Measurements from ENCODE around the gene E2F8.

Gene E2F8

GRCh38 chr11:19245351-19245750 is 4.6 kb upstream of the E2F8 start:
- TF ChIP-seq EZH2 (IDR thresholded peaks at IDR 0.05) = no peak
- H3K27ac ChIP-seq = no peak overlapping the region
- H3K36me3 ChIP-seq (ENCODE audit: insufficient read depth, low read length) = no peaks in the 10 kb centered on the region
- H3K4me3 ChIP-seq = no peak overlapping the region
- H3K9me3 ChIP-seq (ENCODE audit: low read depth, low read length) = no peaks in the 10 kb centered on the region
- H3K9ac ChIP-seq (ENCODE audit: insufficient read length) = no peak overlapping the region
- DNase-seq (ENCODE audit: low read depth, low spot score) = no peak

GRCh38 chr11:19244621-19245020 is 3.9 kb upstream of the E2F8 start:
- no peaks in the 10 kb centered on the region for H3K36me3 ChIP-seq (ENCODE audit: insufficient read depth, low read length)
- no peaks in the 10 kb centered on the region for H3K9me3 ChIP-seq (ENCODE audit: low read depth, low read length)
- no peak overlapping the region for H3K9ac ChIP-seq (ENCODE audit: insufficient read length)
- DNase-seq (ENCODE audit: low read depth, low spot score) = no peak
- TF ChIP-seq POLR2AphosphoS5 (IDR thresholded peaks at IDR 0.05; ENCODE audit: borderline replicate concordance, low read depth, low read length) = no peak
- no peak for TF ChIP-seq EZH2 (IDR thresholded peaks at IDR 0.05)
- TF ChIP-seq FOXP2 (optimal IDR thresholded peaks at IDR 0.05; ENCODE audit: control extremely low read depth, extremely low read length, insufficient read depth) = no peak
- H3K4me3 ChIP-seq = no peak overlapping the region
- H3K27ac ChIP-seq = no peak overlapping the region

- no peak overlapping the region for H3K27ac ChIP-seq
- H3K9ac ChIP-seq (ENCODE audit: insufficient read length) = no peak overlapping the region
- TF ChIP-seq EZH2 (IDR thresholded peaks at IDR 0.05) = no peak
- no peak for TF ChIP-seq POLR2AphosphoS5 (IDR thresholded peaks at IDR 0.05; ENCODE audit: borderline replicate concordance, low read depth, low read length)
- no peak for TF ChIP-seq FOXP2 (optimal IDR thresholded peaks at IDR 0.05; ENCODE audit: control extremely low read depth, extremely low read length, insufficient read depth)
- no peak overlapping the region for H3K4me3 ChIP-seq
- H3K36me3 ChIP-seq (ENCODE audit: insufficient read depth, low read length) = no peaks in the 10 kb centered on the region
- no peak for DNase-seq (ENCODE audit: low read depth, low spot score)
- H3K9me3 ChIP-seq (ENCODE audit: low read depth, low read length) = no peaks in the 10 kb centered on the region
Observed at GRCh38 chr11:19244084-19244483, 3.3 kb upstream of the E2F8 start.

- H3K27ac ChIP-seq = no peak overlapping the region
- no peaks in the 10 kb centered on the region for H3K9me3 ChIP-seq (ENCODE audit: low read depth, low read length)
- no peak overlapping the region for H3K9ac ChIP-seq (ENCODE audit: insufficient read length)
- no peaks in the 10 kb centered on the region for H3K36me3 ChIP-seq (ENCODE audit: insufficient read depth, low read length)
- TF ChIP-seq POLR2AphosphoS5 (IDR thresholded peaks at IDR 0.05; ENCODE audit: borderline replicate concordance, low read depth, low read length) = no peak
- TF ChIP-seq FOXP2 (optimal IDR thresholded peaks at IDR 0.05; ENCODE audit: control extremely low read depth, extremely low read length, insufficient read depth) = no peak
- no peak for TF ChIP-seq EZH2 (IDR thresholded peaks at IDR 0.05)
- no peak overlapping the region for H3K4me3 ChIP-seq
- no peak for DNase-seq (ENCODE audit: low read depth, low spot score)
Observed at GRCh38 chr11:19243613-19244012, 2.9 kb upstream of the E2F8 start.

GRCh38 chr11:19243143-19243542 is 2.4 kb upstream of the E2F8 start:
- H3K9me3 ChIP-seq (ENCODE audit: low read depth, low read length) = no peaks in the 10 kb centered on the region
- DNase-seq (ENCODE audit: low read depth, low spot score) = no peak
- H3K4me3 ChIP-seq = no peak overlapping the region
- H3K27ac ChIP-seq = no peak overlapping the region
- no peak overlapping the region for H3K9ac ChIP-seq (ENCODE audit: insufficient read length)
- TF ChIP-seq FOXP2 (optimal IDR thresholded peaks at IDR 0.05; ENCODE audit: control extremely low read depth, extremely low read length, insufficient read depth) = no peak
- TF ChIP-seq EZH2 (IDR thresholded peaks at IDR 0.05) = no peak
- no peak for TF ChIP-seq POLR2AphosphoS5 (IDR thresholded peaks at IDR 0.05; ENCODE audit: borderline replicate concordance, low read depth, low read length)
- H3K36me3 ChIP-seq (ENCODE audit: insufficient read depth, low read length) = peaks cover under 1% of the 10 kb centered on the region; the same call in 1 of the 2 replicates

GRCh38 chr11:19242179-19242932 is 1.6 kb upstream of the E2F8 start:
- TF ChIP-seq POLR2AphosphoS5 (IDR thresholded peaks at IDR 0.05; ENCODE audit: borderline replicate concordance, low read depth, low read length) = no peak
- TF ChIP-seq FOXP2 (optimal IDR thresholded peaks at IDR 0.05; ENCODE audit: control extremely low read depth, extremely low read length, insufficient read depth) = no peak
- TF ChIP-seq EZH2 (IDR thresholded peaks at IDR 0.05) = no peak
- Histone ChIP-seq H3K9me3 (ENCODE audit: low read depth, low read length) (no peaks in the 10 kb centered on the region), H3K9ac (ENCODE audit: insufficient read length) (no peak overlapping the region)

GRCh38 chr11:19241260-19242178 is 774 bp upstream of the E2F8 start:
- DNase-seq (ENCODE audit: low read depth, low spot score) = no peak
- H3K27ac ChIP-seq = no peak overlapping the region
- no peak for TF ChIP-seq FOXP2 (optimal IDR thresholded peaks at IDR 0.05; ENCODE audit: control extremely low read depth, extremely low read length, insufficient read depth)
- TF ChIP-seq EZH2 (IDR thresholded peaks at IDR 0.05) = no peak
- no peak for TF ChIP-seq POLR2AphosphoS5 (IDR thresholded peaks at IDR 0.05; ENCODE audit: borderline replicate concordance, low read depth, low read length)

More at GRCh38 chr11:19242179-19242932, 1.6 kb upstream of the E2F8 start:
- DNase-seq (ENCODE audit: low read depth, low spot score) = no peak
- H3K4me3 ChIP-seq = peak overlapping the region; percentile 94
- H3K36me3 ChIP-seq (ENCODE audit: insufficient read depth, low read length) = peaks cover 9% of the 10 kb centered on the region
- no peak overlapping the region for H3K27ac ChIP-seq

GRCh38 chr11:19239039-19239438 is 1.7 kb downstream of the E2F8 start:
- Histone ChIP-seq H3K9ac (ENCODE audit: insufficient read length) (no peak overlapping the region), H3K9me3 (ENCODE audit: low read depth, low read length) (no peaks in the 10 kb centered on the region), H3K4me3 (peak overlapping the region; percentile 94), H3K27ac (no peak overlapping the region), H3K36me3 (ENCODE audit: insufficient read depth, low read length) (peaks cover 30% of the 10 kb centered on the region)
- no peak for DNase-seq (ENCODE audit: low read depth, low spot score)
- TF ChIP-seq POLR2AphosphoS5 (IDR thresholded peaks at IDR 0.05; ENCODE audit: borderline replicate concordance, low read depth, low read length) (no peak), FOXP2 (optimal IDR thresholded peaks at IDR 0.05; ENCODE audit: control extremely low read depth, extremely low read length, insufficient read depth) (no peak), EZH2 (IDR thresholded peaks at IDR 0.05) (no peak)

More at GRCh38 chr11:19241260-19242178, 774 bp upstream of the E2F8 start:
- peaks cover 17% of the 10 kb centered on the region for H3K36me3 ChIP-seq (ENCODE audit: insufficient read depth, low read length)
- H3K9me3 ChIP-seq (ENCODE audit: low read depth, low read length) = no peaks in the 10 kb centered on the region
- H3K4me3 ChIP-seq = peak overlapping the region; percentile 94
- H3K9ac ChIP-seq (ENCODE audit: insufficient read length) = peak overlapping the region; percentile 89
